OCI-LY7 (cell line): ENCODE results near the gene WDR86. TPM values are rescaled to one million over a fixed set of nuclear protein-coding genes. Genes with fewer than 3 reads are reported as not detected.

Experiments used
- BruUV-seq: library from RNA; stranded (reverse); fragments of 400-500 nt; replicated peaks from 2 replicates; lab custom pipeline; 2021; lab: Mats Ljungman, UMichigan
- CTCF ChIA-PET: fragments of 300-600 bp; sonication (Branson Sonifier 250); formaldehyde crosslinking; loops from one replicate; lab custom pipeline; 2022; ENCODE audit warnings: antibody characterized with exemption; ENCODE audit not compliant: unreplicated experiment; lab: Charles Lee
- POLR2A ChIA-PET: fragments of 300-600 bp; sonication (Branson Sonifier 250); formaldehyde crosslinking; loops from one replicate; lab custom pipeline; 2022; ENCODE audit warnings: antibody characterized with exemption; lab: Charles Lee
- DNase-seq: peaks from one replicate; pipeline ENCODE4 v3.0.0-alpha.2; 2015; ENCODE audit warnings: low spot score
- H2AFZ ChIP-seq: fragments of 200-600 bp; sonication (generic), shearing (Covaris generic); 2 replicates; pipeline ENCODE4 v1.6.1; 2014; ENCODE audit warnings: mild to moderate bottlenecking, antibody characterized with exemption, low read length, moderate library complexity
- H3K27ac ChIP-seq: fragments of 200-600 bp; sonication (generic); 2 replicates; pipeline ENCODE4 v1.5.1; 2014; ENCODE audit warnings: mixed run types, low read depth, mild to moderate bottlenecking, moderate library complexity, low read length, inconsistent platforms; ENCODE audit not compliant: poor library complexity, severe bottlenecking
- H3K36me3 ChIP-seq: fragments of 200-600 bp; sonication (generic); 2 replicates; pipeline ENCODE4 v1.6.1; 2014; ENCODE audit warnings: mild to moderate bottlenecking, antibody characterized with exemption, low read length, moderate library complexity, mixed read lengths; ENCODE audit not compliant: insufficient read depth
- H3K4me1 ChIP-seq: fragments of 200-600 bp; sonication (generic); 2 replicates; pipeline ENCODE4 v1.5.1; 2014; ENCODE audit warnings: mild to moderate bottlenecking, low read length; ENCODE audit not compliant: insufficient read depth, poor library complexity, severe bottlenecking
- H3K4me2 ChIP-seq: fragments of 200-600 bp; sonication (generic); 2 replicates; pipeline ENCODE4 v1.6.1; 2014; ENCODE audit warnings: mild to moderate bottlenecking, low read length
- H3K4me3 ChIP-seq: fragments of 200-600 bp; sonication (generic); 2 replicates; pipeline ENCODE4 v1.5.1; 2014; ENCODE audit warnings: mild to moderate bottlenecking, low read depth, low read length; ENCODE audit not compliant: poor library complexity, severe bottlenecking
- H3K79me2 ChIP-seq: fragments of 200-600 bp; sonication (generic); 2 replicates; pipeline ENCODE4 v1.6.1; 2016; ENCODE audit warnings: low read depth, mild to moderate bottlenecking, low read length, moderate library complexity, mixed read lengths; ENCODE audit not compliant: insufficient read depth
- H3K9me2 ChIP-seq: fragments of 200-600 bp; sonication (generic); 2 replicates; pipeline ENCODE4 v1.6.1; 2016; ENCODE audit warnings: mild to moderate bottlenecking, low read length, mixed read lengths; ENCODE audit not compliant: insufficient read depth
- H3K9me3 ChIP-seq: fragments of 200-600 bp; sonication (generic); 2 replicates; pipeline ENCODE4 v1.6.1; 2014; ENCODE audit warnings: mild to moderate bottlenecking, mixed run types, low read length, mixed read lengths
- H4K20me1 ChIP-seq: fragments of 200-600 bp; sonication (generic); 2 replicates; pipeline ENCODE4 v1.6.1; 2014; ENCODE audit warnings: mild to moderate bottlenecking, antibody characterized with exemption, low read length, moderate library complexity, mixed read lengths; ENCODE audit not compliant: insufficient read depth
- CTCF ChIP-seq: fragments of 200-600 bp; sonication (generic); conservative IDR thresholded peaks from 2 replicates; pipeline ENCODE4 v1.5.1; 2014; ENCODE audit warnings: mild to moderate bottlenecking, antibody characterized with exemption, low read length, moderate library complexity, mixed read lengths
- EZH2phosphoT487 ChIP-seq: fragments of 200-600 bp; sonication (generic); IDR thresholded peaks from 2 replicates; pipeline ENCODE4 v1.6.1; 2018; ENCODE audit warnings: low read depth, borderline replicate concordance, mild to moderate bottlenecking, mixed run types, antibody characterized with exemption, low read length, moderate library complexity, mixed read lengths
- intact Hi-C: fragments of 100-400 bp; cut with micrococcal nuclease; formaldehyde crosslinking; loops from one replicate; pipeline ENCODE4 v1.10.0; 2022; ENCODE audit not compliant: unreplicated experiment
- total RNA-seq, 2 experiments: library from RNA; depleted of rRNA in 1 of 2; stranded (reverse); fragments of >200 nt in 1 of 2; shearing (Covaris generic) in 1 of 2; gene quantifications; 2 replicates each; pipeline ENCODE4 v1.2.3, GENCODE V29; 2014 to 2022

Gene WDR86
- total RNA-seq, 2 experiments from 2014 or later, result 0.44 to 0.51 TPM

GRCh38 chr7:151402029-151402835 lies 7.6 kb downstream of the WDR86 start:
- Histone ChIP-seq H3K79me2 (no peaks in the 10 kb centered on the region), H3K9me3 (no peaks in the 10 kb centered on the region), H3K27ac (no peak overlapping the region), H3K36me3 (no peaks in the 10 kb centered on the region), H3K4me3 (no peak overlapping the region), H4K20me1 (no peaks in the 10 kb centered on the region), H2AFZ (no peak overlapping the region), H3K4me1 (peaks cover 21% of the 10 kb centered on the region), H3K4me2 (no peak overlapping the region), H3K9me2 (no peaks in the 10 kb centered on the region)
- no peak for DNase-seq
- TF ChIP-seq CTCF (no peak), EZH2phosphoT487 (no peak)
- intact Hi-C loops, result no loop called here
- BruUV-seq, result no TSS peak
- POLR2A ChIA-PET, result interaction anchor here (0.7 kb wide), 1 partner anchor 329 kb away, joined by 5 read pairs; no protein-coding TSS in a partner anchor
- CTCF ChIA-PET, result no interaction called here

- no TSS peak for BruUV-seq
- H3K9me2 ChIP-seq, result no peaks in the 10 kb centered on the region
- H3K27ac ChIP-seq, result peak overlapping the region; percentile 34
- no peaks in the 10 kb centered on the region for H3K36me3 ChIP-seq
- peak overlapping the region; percentile 23 for H3K4me3 ChIP-seq
- peak overlapping the region; percentile 65 for H3K4me2 ChIP-seq
- ChIA-PET POLR2A (no interaction called here), CTCF (no interaction called here)
- no peaks in the 10 kb centered on the region for H3K9me3 ChIP-seq
- peaks cover 21% of the 10 kb centered on the region for H3K4me1 ChIP-seq
- intact Hi-C loops, result no loop called here
- no peaks in the 10 kb centered on the region for H4K20me1 ChIP-seq
- peak; percentile 79 for DNase-seq
- TF ChIP-seq EZH2phosphoT487 (no peak), CTCF (0 out of 2 replicates have a peak, but pooled peaks have one; percentile 13)
- no peaks in the 10 kb centered on the region for H3K79me2 ChIP-seq
- H2AFZ ChIP-seq, result peak overlapping the region; percentile 56; the same call in 1 of the 2 replicates
Observed at GRCh38 chr7:151400626-151401315, 9.1 kb downstream of the WDR86 start.
